ENCODE results near the gene ACTL6B.

- TF ChIP-seq, protein P1, sequence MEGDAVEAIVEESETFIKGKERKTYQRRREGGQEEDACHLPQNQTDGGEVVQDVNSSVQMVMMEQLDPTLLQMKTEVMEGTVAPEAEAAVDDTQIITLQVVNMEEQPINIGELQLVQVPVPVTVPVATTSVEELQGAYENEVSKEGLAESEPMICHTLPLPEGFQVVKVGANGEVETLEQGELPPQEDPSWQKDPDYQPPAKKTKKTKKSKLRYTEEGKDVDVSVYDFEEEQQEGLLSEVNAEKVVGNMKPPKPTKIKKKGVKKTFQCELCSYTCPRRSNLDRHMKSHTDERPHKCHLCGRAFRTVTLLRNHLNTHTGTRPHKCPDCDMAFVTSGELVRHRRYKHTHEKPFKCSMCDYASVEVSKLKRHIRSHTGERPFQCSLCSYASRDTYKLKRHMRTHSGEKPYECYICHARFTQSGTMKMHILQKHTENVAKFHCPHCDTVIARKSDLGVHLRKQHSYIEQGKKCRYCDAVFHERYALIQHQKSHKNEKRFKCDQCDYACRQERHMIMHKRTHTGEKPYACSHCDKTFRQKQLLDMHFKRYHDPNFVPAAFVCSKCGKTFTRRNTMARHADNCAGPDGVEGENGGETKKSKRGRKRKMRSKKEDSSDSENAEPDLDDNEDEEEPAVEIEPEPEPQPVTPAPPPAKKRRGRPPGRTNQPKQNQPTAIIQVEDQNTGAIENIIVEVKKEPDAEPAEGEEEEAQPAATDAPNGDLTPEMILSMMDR (IDR thresholded peaks at IDR 0.05; ENCODE audit: control extremely low read depth in 1 of 3, insufficient read depth in 1 of 3, low read depth in 1 of 3, low read length in 3 of 3), result peak in 2 of 3 experiments; percentile 42 to 67; a peak in 3 of 4 replicates
- TF ChIP-seq CEBPB (IDR thresholded peaks at IDR 0.05; ENCODE audit: low read depth, low read length) (no peak), MAX (IDR thresholded peaks at IDR 0.05) (no peak), BRCA1 (IDR thresholded peaks at IDR 0.05; ENCODE audit: low read depth, low read length) (no peak), CBX5 (IDR thresholded peaks at IDR 0.05; ENCODE audit: low read depth, low read length) (no peak), TEAD4 (IDR thresholded peaks at IDR 0.05; ENCODE audit: low read depth, low read length) (no peak)
Observed at GRCh38 chr7:100599911-100600729, 56.1 kb downstream of the ACTL6B start.

Data from H1 (cell line).